Fibroblast of gingiva (primary cell): ENCODE data around the gene VPS13D.

Source experiments
- DNase-seq: peaks from one replicate; pipeline ENCODE4 v3.0.0-alpha.2; 2011; ENCODE audit warnings: low read depth

Gene VPS13D

DNA sequence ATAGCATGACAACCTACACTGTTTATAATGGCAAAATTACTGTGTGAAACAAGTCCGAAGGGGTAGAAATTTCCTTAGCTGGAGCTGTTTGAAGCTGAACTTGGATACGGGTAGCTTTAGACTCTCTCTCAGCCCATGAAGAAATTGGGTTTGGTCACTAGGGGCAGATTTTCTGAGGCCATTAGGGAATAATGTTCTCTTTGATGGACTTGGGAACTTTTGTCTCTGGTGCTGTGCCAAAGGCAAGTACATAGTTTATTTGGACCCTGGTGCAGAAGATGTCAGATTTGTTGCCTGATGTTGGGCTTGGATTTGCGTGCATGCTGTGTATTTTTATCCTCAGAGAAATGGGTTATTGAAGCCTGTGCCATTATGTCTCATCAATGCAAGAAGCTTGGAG lies 109.6 kb downstream of the VPS13D start:
- DNase-seq: no peak

DNA sequence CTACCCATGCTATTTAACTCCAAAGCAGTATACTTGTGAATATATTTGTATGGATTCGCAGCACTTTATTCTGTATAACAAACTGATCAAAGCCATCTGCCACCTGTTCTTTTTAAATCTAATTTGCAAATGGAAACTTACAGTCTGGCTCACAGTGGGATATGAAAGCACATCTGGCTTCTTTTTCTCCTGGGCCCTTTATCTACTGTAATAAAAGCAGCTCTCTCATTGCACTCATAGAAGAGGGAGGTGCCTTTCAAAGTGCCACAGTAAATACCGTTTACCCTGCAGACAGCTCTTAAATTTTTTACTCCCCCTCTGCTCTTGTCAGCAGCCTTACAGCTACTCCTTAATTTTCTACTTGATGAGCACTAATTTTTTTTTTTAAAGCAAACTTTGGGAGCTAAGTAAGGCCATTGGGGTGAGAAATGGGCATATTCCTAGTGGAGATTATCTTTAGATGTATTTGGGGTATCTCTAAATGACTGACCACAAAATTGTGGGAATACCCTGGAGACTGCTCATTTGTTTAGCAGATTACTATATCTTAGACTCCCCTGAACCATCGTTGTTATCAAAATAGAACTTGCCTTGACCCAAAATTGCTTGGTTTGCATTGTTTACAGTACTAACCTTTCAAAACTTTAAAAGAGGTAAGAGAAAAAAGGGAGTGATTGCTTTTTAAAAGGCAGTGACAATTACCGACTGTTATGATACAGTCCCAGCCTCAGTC lies 110.1 kb downstream of the VPS13D start:
- DNase-seq: no peak

DNA sequence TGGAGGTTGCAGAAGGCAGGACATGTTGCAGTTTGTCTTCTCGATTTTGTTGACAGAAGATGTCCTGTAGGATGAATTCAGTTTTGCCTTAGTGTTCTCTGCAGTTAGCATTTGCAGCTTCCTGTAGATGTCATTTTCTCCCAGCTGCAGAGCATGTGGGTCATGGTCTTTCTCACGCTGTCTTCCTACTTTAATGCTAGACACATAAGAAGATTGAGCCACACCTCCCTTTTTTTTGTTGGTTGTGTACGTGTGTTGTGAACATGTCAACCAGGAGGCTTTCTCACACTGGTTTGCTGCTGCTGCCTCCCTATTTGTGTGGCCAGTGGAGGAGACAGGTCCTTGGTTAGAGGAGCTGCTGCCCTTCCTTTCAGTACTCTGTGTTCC lies 110.7 kb downstream of the VPS13D start:
- DNase-seq: no peak

DNA sequence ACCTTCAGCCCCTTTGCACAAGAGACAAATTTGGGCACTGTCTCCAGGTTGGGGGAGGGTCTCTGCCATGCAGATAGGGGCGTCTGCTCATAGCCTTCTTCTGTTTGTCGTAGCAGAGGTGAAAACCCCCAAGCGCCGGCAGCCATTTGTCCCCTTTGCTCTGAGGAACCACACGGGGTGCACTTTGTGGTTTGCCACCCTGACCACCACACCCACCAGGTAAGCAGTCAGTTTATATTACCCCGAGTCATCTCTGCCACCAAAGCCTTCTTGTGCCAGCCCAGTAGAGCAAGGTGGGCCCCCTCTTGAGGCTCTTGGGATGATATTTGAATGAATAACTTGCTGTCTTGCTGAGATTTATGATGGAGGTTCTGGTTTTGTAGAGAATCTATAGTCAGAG lies 111.8 kb downstream of the VPS13D start:
- no peak for DNase-seq

DNA sequence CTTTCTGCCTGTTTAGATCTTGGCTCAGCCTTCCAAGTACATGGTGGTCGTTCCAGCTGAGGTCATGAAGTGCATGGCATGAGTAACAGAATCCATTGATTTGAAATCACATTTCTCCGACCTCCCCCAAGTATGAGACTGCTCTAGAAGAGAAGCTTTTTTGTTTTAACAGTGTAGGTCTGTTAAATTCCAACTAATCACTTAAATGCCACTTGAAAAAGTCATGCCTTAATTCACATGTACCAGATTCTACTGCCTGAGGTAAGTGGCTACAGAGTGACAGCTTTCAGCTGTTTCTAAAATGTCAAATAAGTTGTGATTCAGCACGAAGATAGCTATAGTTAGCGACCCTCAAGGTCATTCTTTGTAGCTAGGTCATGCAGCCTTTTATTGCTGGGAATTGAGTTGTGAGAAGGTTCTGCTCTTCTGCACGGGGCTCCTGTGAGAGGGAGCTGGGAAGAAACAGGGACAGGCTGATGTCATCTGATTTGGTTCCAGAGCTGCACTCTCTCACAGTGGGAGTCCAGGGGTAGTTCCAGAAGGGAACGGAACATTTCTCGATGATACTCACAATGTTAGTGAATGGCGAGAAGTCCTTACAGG lies 112.7 kb downstream of the VPS13D start:
- DNase-seq: no peak

DNA sequence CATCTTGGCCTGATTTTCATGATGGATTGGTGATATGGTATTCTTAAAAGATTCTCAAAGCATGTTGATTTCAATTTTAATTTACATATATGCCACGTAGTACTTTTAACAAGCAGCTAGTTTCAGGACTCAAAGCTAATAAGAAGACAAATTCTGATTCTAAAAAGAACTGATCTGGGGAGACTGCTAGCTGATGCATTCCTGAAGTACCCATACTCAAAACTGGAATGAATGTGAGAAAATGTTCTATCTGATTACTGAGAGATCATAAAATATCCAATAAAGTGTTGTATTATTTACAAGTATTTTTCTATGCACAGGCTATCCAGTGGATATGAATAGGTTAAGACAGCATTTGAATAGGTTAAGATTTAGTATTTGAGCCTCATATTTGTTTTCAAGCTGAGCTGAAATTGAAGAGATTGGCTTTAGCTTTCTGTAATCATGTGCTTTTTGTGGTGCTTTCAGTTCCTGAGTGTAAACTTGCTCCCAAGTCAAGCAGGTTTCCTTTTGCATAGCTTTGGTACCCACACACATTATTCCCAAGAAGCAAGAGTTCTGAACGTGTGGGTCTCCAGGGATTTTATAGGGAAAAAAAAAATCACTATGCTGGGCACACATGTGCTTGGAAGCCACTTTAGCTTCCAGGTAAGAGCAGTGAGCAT lies 114.1 kb downstream of the VPS13D start:
- DNase-seq: no peak

DNA sequence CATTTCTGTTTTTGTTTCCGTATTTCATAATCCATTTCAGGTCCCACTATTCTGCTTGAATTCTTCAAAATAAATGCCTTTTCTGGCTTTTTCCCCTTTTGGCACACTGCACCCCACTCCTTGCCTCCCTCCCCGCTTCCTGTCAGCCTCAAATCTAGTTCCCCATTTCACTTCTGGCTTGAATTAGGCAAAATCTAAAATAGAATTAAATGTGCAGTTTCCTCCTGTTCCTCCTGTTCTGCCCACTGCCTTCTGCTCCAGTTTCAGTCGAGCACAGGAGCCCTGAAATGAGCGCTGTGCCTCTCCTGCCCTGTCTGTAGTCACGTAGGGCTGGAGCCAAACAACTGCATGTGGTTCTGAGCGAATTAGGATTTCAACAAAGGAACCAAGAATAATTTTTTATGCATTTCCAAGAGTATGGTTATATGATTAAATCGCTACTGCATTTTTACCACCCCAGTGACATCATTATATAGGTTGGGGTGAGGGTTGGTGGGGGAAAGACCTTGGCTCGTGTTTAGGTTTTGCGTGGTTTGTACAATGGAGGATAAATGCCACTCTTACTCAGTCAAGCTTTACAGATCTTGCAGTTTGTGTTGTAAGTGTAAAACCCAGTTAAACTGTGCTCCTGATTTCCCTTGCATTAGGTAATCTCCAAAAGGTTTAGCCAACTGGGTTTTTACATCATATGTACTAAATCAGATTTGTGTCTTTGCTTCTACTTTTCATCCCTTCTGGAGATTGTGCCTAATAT lies 114.9 kb downstream of the VPS13D start:
- no peak for DNase-seq

DNA sequence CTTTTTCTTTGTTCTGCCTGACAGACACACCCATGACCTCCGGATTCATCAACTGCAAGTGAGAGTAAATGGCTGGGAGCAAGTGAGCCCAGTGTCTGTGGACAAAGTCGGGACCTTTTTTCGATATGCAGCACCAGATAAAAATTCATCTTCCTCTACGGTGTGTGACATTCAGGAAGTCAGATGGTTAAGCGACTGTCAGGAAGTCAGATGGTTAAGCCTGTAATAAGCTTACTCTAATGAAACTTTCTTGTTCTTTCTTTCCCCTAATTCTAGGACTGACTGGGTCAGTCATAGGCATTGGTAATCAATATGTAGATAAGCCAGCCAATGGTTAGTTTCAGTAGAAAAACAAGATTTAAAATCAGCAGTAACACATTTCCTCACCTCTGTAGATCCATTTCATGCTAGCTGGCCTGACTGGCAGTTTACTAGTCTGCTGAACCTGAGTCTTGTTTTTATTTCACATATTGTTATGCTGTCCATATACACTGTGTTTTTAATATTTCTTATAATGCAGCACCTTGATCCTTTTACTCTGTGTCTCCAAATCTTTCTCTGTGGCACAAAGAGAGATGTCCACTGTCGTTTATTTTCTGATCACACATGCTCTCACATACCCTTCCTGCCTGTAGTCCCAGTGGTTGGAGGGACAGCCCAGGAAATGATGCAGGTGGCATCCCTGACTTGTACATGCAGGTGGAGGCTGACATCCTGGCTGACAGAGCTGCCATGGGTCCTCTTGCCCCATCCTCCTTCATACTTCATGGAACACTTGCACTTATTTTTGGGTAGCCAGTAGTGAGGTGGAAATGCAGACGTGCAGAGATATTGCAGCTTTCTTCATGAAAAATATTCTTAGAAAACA lies 115.8 kb downstream of the VPS13D start:
- DNase-seq: no peak

DNA sequence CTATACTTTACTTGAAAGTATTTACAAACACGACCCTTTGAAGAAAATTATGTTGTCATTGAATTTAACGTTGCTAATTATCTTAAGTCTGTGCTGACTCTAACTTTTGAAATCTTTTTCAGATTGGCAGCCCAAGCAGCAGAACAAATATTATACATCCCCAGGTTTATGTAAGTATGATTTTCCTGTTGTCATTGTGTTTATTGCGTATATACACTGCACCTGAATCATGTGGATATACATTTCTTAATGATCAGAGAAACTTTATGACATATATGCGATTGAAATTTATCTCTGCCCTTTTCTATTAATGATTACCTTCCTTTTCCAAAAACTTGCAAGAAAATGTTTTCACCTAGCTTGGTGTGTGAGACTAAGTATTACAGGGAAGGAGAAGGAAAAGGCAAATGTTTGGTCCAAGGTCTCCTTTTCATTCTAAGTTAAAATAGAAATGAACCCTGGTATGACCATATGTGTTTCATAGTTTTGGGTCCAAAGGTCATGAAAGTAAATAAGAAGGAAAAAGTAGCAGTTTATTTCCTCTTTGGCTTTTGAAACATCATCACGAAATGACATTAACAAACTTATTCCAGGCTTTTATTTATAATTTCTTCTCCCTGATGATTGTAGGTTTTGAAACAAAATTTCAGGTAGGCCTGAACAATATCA lies 116.8 kb downstream of the VPS13D start:
- no peak for DNase-seq

DNA sequence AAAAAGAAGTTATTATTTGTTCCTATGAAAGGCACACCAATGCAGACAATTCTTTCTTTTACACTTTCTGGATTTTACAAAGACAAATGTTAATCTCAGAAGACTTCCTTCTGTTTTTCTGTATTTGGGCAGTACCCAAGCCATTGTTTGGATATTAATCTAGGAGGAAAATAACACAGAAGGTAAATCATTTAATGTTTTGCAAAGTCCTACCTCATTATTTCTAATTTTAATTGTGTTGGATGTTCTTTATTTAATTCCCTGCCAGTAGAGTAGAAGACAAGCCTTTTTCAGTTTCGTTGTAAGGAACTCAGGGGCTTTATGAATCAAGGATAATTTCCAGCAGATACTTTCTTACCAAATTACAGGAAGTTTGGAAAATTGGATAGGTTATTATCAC lies 118.3 kb downstream of the VPS13D start:
- DNase-seq: no peak

DNA sequence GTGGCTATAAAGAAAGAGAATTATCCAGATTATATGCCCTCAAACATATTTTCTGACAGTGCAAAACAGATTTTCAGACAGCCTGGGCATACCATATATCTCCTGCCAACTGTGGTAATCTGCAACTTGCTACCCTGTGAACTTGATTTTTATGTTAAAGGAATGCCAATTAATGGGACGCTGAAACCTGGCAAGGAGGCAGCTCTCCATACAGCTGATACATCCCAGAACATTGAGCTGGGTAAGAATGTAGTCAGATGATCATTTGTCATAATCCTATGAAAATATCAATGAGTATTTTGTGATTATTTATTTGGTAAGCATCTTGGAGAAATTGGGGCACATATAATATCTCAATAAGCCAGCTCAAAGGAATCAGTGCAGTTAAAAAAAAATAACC lies 124.2 kb downstream of the VPS13D start:
- DNase-seq: no peak

DNA sequence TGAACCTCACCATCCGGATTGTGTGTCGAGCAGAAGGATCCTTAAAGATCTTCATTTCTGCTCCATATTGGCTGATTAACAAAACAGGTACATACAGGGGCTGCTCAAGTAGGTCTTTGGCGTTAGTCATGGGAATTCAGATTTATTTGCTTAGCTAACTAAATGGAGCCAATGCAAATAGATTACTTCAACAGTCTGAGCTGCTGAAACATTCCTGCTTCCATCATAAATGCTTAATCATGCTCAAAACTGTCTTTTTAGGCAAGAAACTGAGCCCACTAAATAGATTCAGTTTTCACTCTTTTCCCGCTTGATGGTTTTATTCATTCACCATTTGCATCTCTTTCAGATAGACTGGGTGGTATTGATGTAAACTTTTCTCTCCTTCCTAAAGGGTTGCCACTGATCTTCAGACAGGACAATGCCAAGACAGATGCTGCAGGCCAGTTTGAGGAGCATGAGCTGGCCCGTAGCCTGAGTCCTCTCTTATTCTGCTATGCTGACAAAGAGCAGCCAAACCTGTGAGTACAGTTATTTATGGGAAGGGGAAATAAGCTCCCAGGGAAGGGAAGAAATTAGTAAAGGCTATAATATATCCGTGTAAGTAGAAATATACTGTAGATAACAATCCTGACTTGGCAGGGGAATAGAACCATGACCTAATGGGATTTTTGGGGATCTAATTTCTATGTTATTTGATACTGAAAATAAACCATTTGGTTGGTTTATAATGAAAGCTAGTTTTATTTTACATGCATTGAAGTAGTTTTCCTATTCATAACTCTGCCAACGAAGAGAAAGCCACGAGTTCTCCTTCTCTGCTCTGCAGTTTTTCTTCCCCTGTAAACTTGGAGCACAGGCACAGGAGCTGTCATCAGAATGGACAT lies 126.4 kb downstream of the VPS13D start:
- peak; percentile 52 for DNase-seq

DNA sequence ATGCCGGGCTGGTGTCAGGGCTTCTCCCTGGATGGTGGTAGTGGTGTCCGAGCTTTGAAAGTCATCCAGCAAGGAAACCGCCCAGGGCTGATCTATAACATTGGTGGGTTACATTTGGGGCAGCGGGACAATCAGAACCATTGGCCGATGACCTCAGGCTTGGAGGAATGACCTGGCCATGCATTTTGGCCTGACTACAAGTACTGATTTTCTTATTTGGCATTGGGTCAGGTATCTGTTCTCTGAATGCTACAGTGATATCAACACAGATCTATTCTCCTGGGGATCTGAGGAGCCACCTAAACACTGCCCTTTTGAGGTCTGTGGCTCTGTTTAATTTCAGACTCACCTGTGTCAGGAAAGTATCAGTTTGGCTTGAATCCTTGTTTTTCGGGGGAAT lies 128.7 kb downstream of the VPS13D start:
- DNase-seq: no peak

DNA sequence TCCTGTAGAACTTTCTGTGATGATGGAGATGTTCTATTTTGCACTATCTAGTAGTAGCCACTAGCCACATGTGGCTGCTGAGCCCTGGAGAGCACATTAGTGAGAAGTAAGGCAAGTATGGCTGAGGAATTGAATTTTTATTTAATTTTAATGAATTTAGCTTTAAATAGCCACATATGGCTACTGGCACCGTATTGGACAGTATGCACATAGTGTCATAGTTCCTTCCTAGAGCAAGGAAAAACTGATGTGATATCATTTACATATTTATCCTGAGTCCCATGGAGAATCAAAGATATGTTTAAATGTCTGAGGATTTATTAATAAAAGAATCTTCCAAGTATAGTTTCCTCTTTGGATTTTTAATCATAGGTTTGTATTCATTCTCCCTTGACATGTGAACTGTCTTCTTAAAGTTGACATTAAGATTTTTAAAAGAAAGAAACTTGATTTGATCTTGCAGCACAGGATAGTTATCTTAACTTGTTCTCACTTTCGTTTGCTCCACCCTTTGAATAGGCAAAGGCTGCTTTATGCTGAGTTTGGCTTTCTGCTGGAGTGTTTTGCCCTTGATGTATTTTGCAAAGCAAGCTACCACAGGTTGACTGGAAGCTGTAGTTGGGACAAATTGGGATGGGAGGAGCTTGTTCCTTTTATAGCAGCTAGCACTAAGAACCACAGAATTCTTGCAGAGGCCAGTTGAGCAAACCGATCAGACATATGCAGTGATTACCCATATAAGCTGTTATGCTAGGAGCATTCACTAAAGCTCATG lies 129.7 kb downstream of the VPS13D start:
- DNase-seq: no peak

DNA sequence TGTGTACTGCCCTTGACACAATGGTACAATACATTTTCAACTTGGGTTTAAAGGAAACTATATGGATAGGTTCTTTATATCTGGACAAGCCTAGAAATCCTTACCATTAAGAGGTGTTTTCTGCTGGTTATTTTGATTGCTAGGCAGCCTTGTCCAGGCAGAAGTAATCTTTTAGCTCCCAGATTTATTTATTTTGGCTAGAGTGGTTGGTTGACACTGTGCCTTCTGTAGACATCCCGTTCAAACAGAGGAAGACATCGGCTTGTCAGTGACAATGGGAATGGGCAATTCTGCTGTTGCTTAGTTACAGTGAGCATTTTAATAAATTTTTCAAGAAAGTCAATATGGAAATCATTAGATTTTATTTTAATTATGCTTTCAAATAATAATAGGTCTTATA lies 138.8 kb downstream of the VPS13D start:
- no peak for DNase-seq

DNA sequence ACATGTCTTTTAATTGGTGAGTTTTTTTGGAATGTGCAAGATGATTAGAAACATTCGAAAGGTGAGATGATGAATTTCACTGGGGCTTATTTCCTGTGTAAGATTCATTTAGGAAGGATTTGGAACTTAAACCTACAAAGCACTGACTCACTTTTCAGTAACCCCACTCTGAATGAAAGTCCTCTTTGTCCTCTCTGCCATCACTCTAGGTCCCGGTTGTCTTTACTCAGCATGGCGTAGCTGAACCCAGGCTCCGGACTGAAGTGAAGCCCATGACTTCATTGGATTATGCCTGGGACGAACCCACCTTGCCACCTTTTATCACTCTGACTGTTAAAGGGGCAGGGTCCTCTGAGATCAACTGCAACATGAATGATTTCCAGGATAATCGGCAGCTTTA lies 139.4 kb downstream of the VPS13D start:
- no peak for DNase-seq

DNA sequence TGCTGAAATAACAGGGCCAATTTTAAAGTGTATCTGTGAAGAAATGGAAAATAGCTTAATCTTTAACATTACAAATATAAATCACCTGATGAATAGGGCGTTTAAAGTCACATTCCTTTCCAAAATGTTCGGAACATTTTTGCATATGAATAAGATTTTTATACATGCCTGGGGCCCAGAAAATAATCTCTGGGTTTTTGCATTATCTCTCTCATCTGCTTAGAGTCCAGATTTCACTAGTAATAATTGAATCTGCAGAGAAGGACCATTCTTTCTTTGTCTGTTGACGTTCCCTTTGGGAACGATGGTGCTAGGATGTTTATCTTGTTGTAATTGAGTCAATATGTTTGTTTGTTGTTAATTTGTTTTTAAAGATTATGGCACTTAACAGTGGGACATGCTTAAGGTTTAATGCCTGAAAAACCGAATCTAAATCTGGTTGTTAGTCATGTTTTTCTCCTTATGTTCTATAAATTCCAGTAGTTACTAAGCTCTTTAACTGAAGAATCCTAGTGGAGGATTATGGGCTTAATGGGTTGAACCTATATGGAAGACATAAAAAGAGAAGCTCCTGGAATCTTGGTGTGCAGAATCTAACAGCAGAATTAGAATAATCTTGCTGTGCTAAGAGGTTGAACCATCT lies 140.6 kb downstream of the VPS13D start:
- DNase-seq: no peak

DNA sequence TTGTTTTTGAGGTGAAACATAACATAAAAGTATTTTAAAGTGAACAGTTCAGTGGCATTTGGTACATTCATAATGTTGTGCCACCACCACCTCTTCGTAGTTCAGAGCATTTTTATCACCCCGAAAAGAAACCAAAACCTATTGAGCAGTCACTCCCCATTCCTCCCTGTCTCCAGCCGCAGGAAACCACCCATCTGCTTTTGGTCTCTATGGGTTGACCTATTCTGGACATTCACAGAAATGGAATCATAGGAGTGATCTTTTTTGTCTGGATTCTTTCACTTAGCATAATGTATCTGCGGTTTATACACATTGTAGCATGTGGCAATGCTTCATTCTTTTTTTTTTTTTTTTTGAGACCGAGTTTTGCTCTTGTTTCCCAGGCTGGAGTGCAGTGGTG lies 141.2 kb downstream of the VPS13D start:
- DNase-seq: no peak

DNA sequence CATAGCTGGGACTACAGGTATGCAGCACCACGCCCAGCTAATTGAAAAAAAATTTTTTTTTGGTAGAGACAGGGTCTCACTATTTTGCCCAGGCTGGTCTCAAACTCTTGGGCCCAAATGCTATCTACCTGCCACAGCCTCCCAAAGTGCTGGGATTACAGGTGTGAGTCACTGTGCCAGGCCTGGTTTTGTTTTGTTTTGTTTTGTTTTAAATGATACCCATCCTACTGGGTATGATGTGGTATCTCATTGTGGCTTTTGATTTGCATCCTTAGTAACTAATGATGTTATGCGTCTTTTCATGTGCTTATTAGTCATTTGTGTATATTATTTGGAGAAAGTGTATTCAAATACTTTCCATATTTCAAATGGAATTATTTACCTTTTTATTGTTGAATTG lies 142.3 kb downstream of the VPS13D start:
- no peak for DNase-seq
